GM18951 (cell line): ENCODE results near the gene PRKCG.

Experiments used
- POLR2A ChIP-seq: IDR thresholded peaks from 4 replicates; pipeline ENCODE4 v1.6.1; 2011; ENCODE audit warnings: mild to moderate bottlenecking; ENCODE audit not compliant: insufficient read length, insufficient read depth; ENCODE audit errors: extremely low read depth
- in situ Hi-C: fragments of 300-500 bp; cut with MboI; formaldehyde crosslinking; loops from one replicate; pipeline ENCODE4 v1.12.0; 2022; ENCODE audit warnings: low sequenced_read_pairs, mixed read lengths, inconsistent platforms; ENCODE audit not compliant: unreplicated experiment

Gene PRKCG

GRCh38 chr19:53877361-53877766 is 4.6 kb upstream of the PRKCG start:
- TF ChIP-seq POLR2A: no peak
- in situ Hi-C loops: no loop called here

- TF ChIP-seq POLR2A: no peak
- in situ Hi-C loops: no loop called here
Measured at GRCh38 chr19:53878776-53879139, 3.2 kb upstream of the PRKCG start.

DNA sequence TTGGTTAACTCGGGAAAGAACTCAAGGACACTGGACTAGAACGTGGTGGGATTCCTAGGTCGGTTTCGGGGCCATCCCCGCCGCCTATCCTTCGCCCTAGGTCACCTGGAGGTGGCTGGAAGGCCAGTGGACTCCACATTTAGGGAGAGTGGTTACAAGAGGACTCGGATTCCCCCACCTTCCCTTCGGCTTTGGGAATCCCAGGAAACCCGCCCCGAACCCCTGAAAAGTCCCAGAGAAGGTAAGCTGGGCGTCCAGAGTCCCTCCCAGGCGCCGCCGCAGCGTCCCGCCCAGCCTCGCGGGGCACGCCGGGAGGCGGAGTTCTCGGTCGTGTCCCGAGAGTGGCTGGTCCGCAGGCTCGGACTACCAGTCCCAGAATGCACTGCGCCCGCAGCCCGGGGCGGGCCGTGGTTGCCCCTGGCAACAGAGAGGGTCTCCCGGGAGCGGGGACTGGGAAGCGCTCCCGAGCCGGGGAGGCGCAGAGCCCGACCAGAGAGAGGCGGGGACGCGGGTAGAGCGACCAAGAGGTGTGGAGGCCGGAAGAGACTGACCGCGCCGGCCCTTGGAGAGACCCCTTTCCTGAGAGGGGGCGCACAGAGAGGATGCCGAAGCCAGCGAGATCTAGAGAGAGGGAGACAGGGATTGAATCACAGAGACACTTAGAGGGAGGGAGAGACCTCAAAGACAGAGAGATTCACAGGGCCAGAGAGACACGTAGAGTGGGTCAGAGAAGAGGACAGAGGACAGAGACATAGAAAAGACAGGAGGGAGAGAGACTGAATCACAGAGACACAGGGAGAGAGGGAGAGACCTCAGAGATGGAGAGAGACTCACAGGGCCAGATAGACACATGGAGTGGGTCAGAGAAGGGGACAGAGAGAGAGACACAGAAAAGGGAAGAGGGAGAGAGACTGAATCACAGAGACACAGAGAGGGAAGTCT is 2.6 kb upstream of the PRKCG start:
- TF ChIP-seq POLR2A: no peak
- in situ Hi-C loops: no loop called here

GRCh38 chr19:53880711-53881481 is 1.1 kb upstream of the PRKCG start:
- no peak for TF ChIP-seq POLR2A
- in situ Hi-C loops: no loop called here

DNA sequence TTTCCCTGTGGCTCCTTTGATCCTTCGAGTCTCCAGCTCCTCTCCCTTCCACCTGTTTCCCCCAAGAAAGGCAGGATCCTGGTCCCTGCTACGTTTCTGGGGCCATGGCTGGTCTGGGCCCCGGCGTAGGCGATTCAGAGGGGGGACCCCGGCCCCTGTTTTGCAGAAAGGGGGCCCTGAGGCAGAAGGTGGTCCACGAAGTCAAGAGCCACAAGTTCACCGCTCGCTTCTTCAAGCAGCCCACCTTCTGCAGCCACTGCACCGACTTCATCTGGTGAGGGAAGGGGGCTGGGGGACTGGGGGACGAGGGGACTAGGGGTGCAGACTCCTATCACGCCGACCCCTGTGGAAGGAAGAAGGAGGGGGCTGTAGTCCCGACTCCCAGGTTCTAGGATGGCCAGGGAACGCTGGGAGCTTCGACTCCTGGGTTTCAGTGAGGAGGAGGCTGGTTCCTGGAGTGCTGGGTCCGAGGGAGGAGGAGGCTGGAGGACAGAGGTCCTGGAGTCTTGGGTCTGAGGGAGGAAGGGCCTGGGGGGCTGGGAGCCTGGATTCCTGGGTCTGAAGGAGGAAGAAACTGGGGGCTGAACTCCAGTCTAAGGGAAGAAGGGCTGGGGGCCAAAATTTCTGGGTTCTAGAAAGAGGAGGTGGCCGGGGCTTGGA is 524 bp downstream of the PRKCG start:
- in situ Hi-C loops: no loop called here
- TF ChIP-seq POLR2A: no peak

DNA sequence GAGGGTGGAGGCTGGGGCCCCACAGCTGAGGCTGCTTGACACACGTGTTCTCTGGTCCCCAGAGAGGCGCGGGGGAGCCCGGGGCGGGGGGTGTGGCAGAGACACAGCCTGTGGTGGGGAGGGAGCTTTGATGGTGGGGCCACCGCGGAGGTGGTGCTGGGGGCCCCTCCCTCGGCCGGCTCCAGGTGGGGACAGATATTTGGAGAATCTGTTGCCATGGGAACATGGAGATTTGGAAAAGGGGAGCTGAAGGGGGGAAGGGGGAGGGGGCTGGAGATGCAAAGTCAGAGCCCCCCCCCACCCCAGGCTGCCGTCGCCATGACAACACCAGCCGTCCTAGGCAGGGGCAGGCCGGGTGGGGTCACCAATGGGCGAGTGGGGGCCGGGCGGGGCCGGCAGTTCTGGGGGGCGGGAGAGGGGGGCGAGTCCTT is 1.2 kb downstream of the PRKCG start:
- in situ Hi-C loops: no loop called here
- no peak for TF ChIP-seq POLR2A

GRCh38 chr19:53883741-53884140 is 1.7 kb downstream of the PRKCG start:
- in situ Hi-C loops: no loop called here
- no peak for TF ChIP-seq POLR2A

GRCh38 chr19:53884256-53884655 is 2.3 kb downstream of the PRKCG start:
- TF ChIP-seq POLR2A: no peak
- in situ Hi-C loops: no loop called here

GRCh38 chr19:53885036-53885435 is 3.0 kb downstream of the PRKCG start:
- in situ Hi-C loops: no loop called here
- no peak for TF ChIP-seq POLR2A

GRCh38 chr19:53892301-53892980 is 10.4 kb downstream of the PRKCG start:
- in situ Hi-C loops: no loop called here
- TF ChIP-seq POLR2A: no peak

- TF ChIP-seq POLR2A: no peak
- in situ Hi-C loops: no loop called here
Measured at GRCh38 chr19:53892981-53893325, 11.0 kb downstream of the PRKCG start.

DNA sequence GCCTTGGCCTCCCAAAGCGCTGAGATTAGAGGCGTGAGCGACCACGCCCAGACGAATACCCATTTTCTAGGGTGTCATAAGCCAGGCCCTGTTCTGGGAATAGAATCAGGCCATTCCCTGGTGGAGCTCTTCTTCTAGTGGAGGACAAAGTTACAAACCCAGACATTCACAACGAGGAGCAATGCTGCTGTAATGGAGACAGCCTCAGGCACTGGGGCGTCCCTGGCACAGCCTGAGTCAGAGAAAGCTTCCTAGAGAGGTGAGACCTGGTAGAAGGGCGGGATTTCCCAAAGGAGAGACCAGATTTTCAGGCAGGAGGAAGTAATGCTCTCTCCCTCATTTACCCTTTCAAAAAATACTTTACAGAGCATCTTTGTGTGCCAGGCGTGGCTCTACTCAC is 12.7 kb downstream of the PRKCG start:
- TF ChIP-seq POLR2A: no peak
- in situ Hi-C loops: no loop called here

- no peak for TF ChIP-seq POLR2A
- in situ Hi-C loops: no loop called here
Measured at GRCh38 chr19:53896682-53897081, 14.7 kb downstream of the PRKCG start.
